Caco-2 (cell line): ENCODE measurements around the gene EIF4EBP3. TPM values are rescaled to one million over a fixed set of nuclear protein-coding genes. Genes with fewer than 3 reads are reported as not detected.

Experiments
- BruUV-seq: library from RNA; stranded (reverse); fragments of 400-500 nt; replicated peaks from 2 replicates; lab custom pipeline; 2021; lab: Mats Ljungman, UMichigan
- CTCF ChIA-PET: fragments of 300-600 bp; sonication (Branson Sonifier 250); formaldehyde crosslinking; loops from one replicate; lab custom pipeline; 2022; ENCODE audit warnings: antibody characterized with exemption; lab: Charles Lee
- POLR2A ChIA-PET: fragments of 300-600 bp; sonication (Branson Sonifier 250); formaldehyde crosslinking; loops from one replicate; lab custom pipeline; 2022; ENCODE audit warnings: antibody characterized with exemption; lab: Charles Lee
- DNase-seq, 2 experiments: peaks; one replicate each; pipeline versions ENCODE4 v3.0.0 to v3.0.0-alpha.2; 2020 to 2022
- H3K27me3 ChIP-seq: replicated peaks from 2 replicates; pipeline ENCODE4 v1.6.0; 2011; ENCODE audit warnings: low read length; ENCODE audit not compliant: control insufficient read depth, insufficient read depth
- H3K36me3 ChIP-seq: 2 replicates; pipeline ENCODE4 v1.5.1; 2011; ENCODE audit warnings: low read length; ENCODE audit not compliant: control insufficient read depth, insufficient read depth
- H3K4me1 ChIP-seq: fragments of 250-450 bp; sonication (Bioruptor Pico); 2 replicates; pipeline ENCODE4 v1.5.1; 2020; ENCODE audit warnings: mild to moderate bottlenecking
- H3K4me3 ChIP-seq: 2 replicates; pipeline ENCODE4 v1.5.1; 2011; ENCODE audit warnings: low read depth, mild to moderate bottlenecking, control low read depth, low read length
- H3K9me3 ChIP-seq: fragments of 250-450 bp; sonication (Bioruptor Pico); 2 replicates; pipeline ENCODE4 v1.5.1; 2020; ENCODE audit warnings: mild to moderate bottlenecking, moderate library complexity
- H3K27ac Mint-ChIP-seq: one replicate; pipeline ENCODE4 v1.8.0; 2022; ENCODE audit warnings: mixed read lengths; ENCODE audit not compliant: unreplicated experiment
- H3K27me3 Mint-ChIP-seq: one replicate; pipeline ENCODE4 v1.8.0; 2022; ENCODE audit warnings: mixed read lengths; ENCODE audit not compliant: insufficient read depth, unreplicated experiment
- H3K36me3 Mint-ChIP-seq: one replicate; pipeline ENCODE4 v1.8.0; 2022; ENCODE audit warnings: mild to moderate bottlenecking, mixed read lengths; ENCODE audit not compliant: insufficient read depth, unreplicated experiment
- H3K4me1 Mint-ChIP-seq: one replicate; pipeline ENCODE4 v1.8.0; 2022; ENCODE audit warnings: low read depth, mixed read lengths; ENCODE audit not compliant: unreplicated experiment
- H3K4me3 Mint-ChIP-seq: one replicate; pipeline ENCODE4 v1.8.0; 2022; ENCODE audit warnings: mild to moderate bottlenecking, moderate library complexity, mixed read lengths; ENCODE audit not compliant: unreplicated experiment
- H3K9me3 Mint-ChIP-seq: one replicate; pipeline ENCODE4 v1.8.0; 2022; ENCODE audit warnings: mixed read lengths; ENCODE audit not compliant: unreplicated experiment
- CTCF ChIP-seq, 2 experiments: fragments of 200-600 bp in 1 of 2; IDR thresholded peaks; 1 replicate in 1 of 2; 2 replicates in 1 of 2; pipeline versions ENCODE4 v1.5.1 to v1.8.0; 2011 to 2022; ENCODE audit warnings: antibody characterized with exemption in 1 of 2, control low read depth in 1 of 2, inconsistent platforms in 1 of 2, low read depth in 1 of 2, low read length in 1 of 2, mild to moderate bottlenecking in 1 of 2, moderate library complexity in 1 of 2; ENCODE audit not compliant: insufficient read depth in 1 of 2, severe bottlenecking in 1 of 2, unreplicated experiment in 1 of 2
- intact Hi-C: fragments of 100-400 bp; cut with micrococcal nuclease; formaldehyde crosslinking; loops from one replicate; pipeline ENCODE4 v1.10.0; 2022; ENCODE audit not compliant: unreplicated experiment
- total RNA-seq: library from RNA; stranded (reverse); gene quantifications from 2 replicates; pipeline ENCODE4 v1.2.3, GENCODE V29; 2022

EIF4EBP3 gene
- total RNA-seq, 1 experiment from 2014 or later: 7.6 TPM

GRCh38 chr5:140567871-140568270, 20.4 kb downstream of the EIF4EBP3 start:
- TF ChIP-seq CTCF (IDR thresholded peaks at IDR 0.05; ENCODE audit: insufficient read depth in 1 of 2, low read depth in 1 of 2, low read length in 1 of 2, severe bottlenecking in 1 of 2, unreplicated experiment in 1 of 2): no peak
- no peaks in the 10 kb centered on the region for H3K27me3 Mint-ChIP-seq
- BruUV-seq: no TSS peak
- H3K9me3 Mint-ChIP-seq: no peaks in the 10 kb centered on the region
- DNase-seq: no peak
- intact Hi-C loops: no loop called here
- CTCF ChIA-PET: no interaction called here
- no peak overlapping the region for H3K4me3 ChIP-seq
- H3K36me3 ChIP-seq: no peaks in the 10 kb centered on the region
- POLR2A ChIA-PET: no interaction called here
- no peaks in the 10 kb centered on the region for H3K9me3 ChIP-seq
- H3K27me3 ChIP-seq: no peaks in the 10 kb centered on the region
- H3K4me1 Mint-ChIP-seq: peaks cover 6% of the 10 kb centered on the region
- peaks cover 50% of the 10 kb centered on the region for H3K36me3 Mint-ChIP-seq
- H3K27ac Mint-ChIP-seq: no peak overlapping the region
- H3K4me3 Mint-ChIP-seq: no peak overlapping the region
- peaks cover 7% of the 10 kb centered on the region; the same call in 1 of the 2 replicates for H3K4me1 ChIP-seq

GRCh38 chr5:140568443-140569063, 21.1 kb downstream of the EIF4EBP3 start:
- Mint-ChIP-seq H3K4me3 (no peak overlapping the region), H3K9me3 (no peaks in the 10 kb centered on the region), H3K27ac (no peak overlapping the region), H3K27me3 (no peaks in the 10 kb centered on the region), H3K36me3 (peaks cover 50% of the 10 kb centered on the region), H3K4me1 (peaks cover 13% of the 10 kb centered on the region)
- ChIA-PET CTCF (no interaction called here), POLR2A (no interaction called here)
- no peaks in the 10 kb centered on the region for H3K36me3 ChIP-seq
- no peak for DNase-seq
- TF ChIP-seq CTCF (IDR thresholded peaks at IDR 0.05; ENCODE audit: insufficient read depth in 1 of 2, low read depth in 1 of 2, low read length in 1 of 2, severe bottlenecking in 1 of 2, unreplicated experiment in 1 of 2): no peak
- BruUV-seq: TSS peak; percentile 1
- H3K9me3 ChIP-seq: no peaks in the 10 kb centered on the region
- H3K4me3 ChIP-seq: no peak overlapping the region
- intact Hi-C loops: no loop called here
- peaks cover 1% of the 10 kb centered on the region; the same call in 1 of the 2 replicates for H3K4me1 ChIP-seq
- no peaks in the 10 kb centered on the region for H3K27me3 ChIP-seq

GRCh38 chr5:140569197-140569596, 21.7 kb downstream of the EIF4EBP3 start:
- Mint-ChIP-seq H3K9me3 (no peaks in the 10 kb centered on the region), H3K4me1 (peaks cover 18% of the 10 kb centered on the region), H3K4me3 (no peak overlapping the region), H3K27me3 (no peaks in the 10 kb centered on the region), H3K36me3 (peaks cover 45% of the 10 kb centered on the region), H3K27ac (no peak overlapping the region)
- no TSS peak for BruUV-seq
- intact Hi-C loops: no loop called here
- H3K36me3 ChIP-seq: no peaks in the 10 kb centered on the region
- ChIA-PET CTCF (no interaction called here), POLR2A (no interaction called here)
- no peak overlapping the region for H3K4me3 ChIP-seq
- no peak for DNase-seq
- TF ChIP-seq CTCF (IDR thresholded peaks at IDR 0.05; ENCODE audit: insufficient read depth in 1 of 2, low read depth in 1 of 2, low read length in 1 of 2, severe bottlenecking in 1 of 2, unreplicated experiment in 1 of 2): no peak
- no peaks in the 10 kb centered on the region for H3K9me3 ChIP-seq
- H3K27me3 ChIP-seq: no peaks in the 10 kb centered on the region
- H3K4me1 ChIP-seq: no peaks in the 10 kb centered on the region; the same call in 1 of the 2 replicates
